B cell (primary cell): Measurements from ENCODE around the gene FNDC5. TPM values are rescaled to one million over a fixed set of nuclear protein-coding genes. Genes with fewer than 3 reads are reported as not detected.

Experiments used
- ATAC-seq: fragments of 200-7000 bp; cut with Tn5 transposase; one replicate; pipeline ENCODE4 v1.10.0; 2021; ENCODE audit warnings: low read depth, mild to moderate bottlenecking, moderate number of reproducible peaks, moderate library complexity
- CTCF ChIA-PET: fragments of 350-600 bp; sonication (Branson Sonifier 250); formaldehyde crosslinking; loops from one replicate; lab custom pipeline; 2021; ENCODE audit warnings: antibody characterized with exemption, inconsistent platforms; lab: Charles Lee
- POLR2A ChIA-PET: fragments of 350-600 bp; sonication (Branson Sonifier 250); formaldehyde crosslinking; loops from one replicate; lab custom pipeline; 2021; ENCODE audit warnings: antibody characterized with exemption; lab: Charles Lee
- DNase-seq: peaks from one replicate; pipeline ENCODE4 v3.0.0; 2013
- H2AFZ ChIP-seq: 2 replicates; pipeline ENCODE4 v1.6.1; 2012; ENCODE audit warnings: mild to moderate bottlenecking, low read depth, low read length; ENCODE audit not compliant: insufficient read depth, poor library complexity, severe bottlenecking
- H3K27ac ChIP-seq, 2 donors: 1 replicate in 1 of 2; 2 replicates in 1 of 2; pipeline ENCODE4 v1.5.1; 2012 to 2013; ENCODE audit warnings: low read length in 2 of 2, mild to moderate bottlenecking in 2 of 2, moderate library complexity in 1 of 2
- H3K27me3 ChIP-seq, 4 experiments: fragments of 200-600 bp in 1 of 4; sonication (generic) in 1 of 4; replicated peaks in 1 of 4; 1 replicate in 2 of 4; 2 replicates in 2 of 4; pipeline versions ENCODE4 v1.6.1 to v1.7.0; 2013 to 2016; ENCODE audit warnings: low read length in 3 of 4, mild to moderate bottlenecking in 2 of 4, mixed read lengths in 1 of 4, moderate library complexity in 1 of 4; ENCODE audit not compliant: insufficient read depth in 4 of 4, control insufficient read depth in 3 of 4; ENCODE audit errors: control extremely low read depth in 1 of 4
- H3K36me3 ChIP-seq, 2 experiments: replicated peaks in 1 of 2; 1 replicate in 1 of 2; 2 replicates in 1 of 2; pipeline versions ENCODE4 v1.6.1 to v1.7.1; 2013; ENCODE audit warnings: low read length in 1 of 2; ENCODE audit not compliant: insufficient read depth in 2 of 2, control insufficient read depth in 1 of 2; ENCODE audit errors: control extremely low read depth in 1 of 2, extremely low read depth in 1 of 2
- H3K4me1 ChIP-seq, 2 donors: fragments of 200-600 bp in 1 of 2; sonication (generic) in 1 of 2; 1 replicate in 1 of 2; 2 replicates in 1 of 2; pipeline versions ENCODE4 v1.5.1 to v1.6.1; 2013 to 2017; ENCODE audit warnings: low read length in 2 of 2; ENCODE audit not compliant: control insufficient read depth in 2 of 2, insufficient read depth in 2 of 2
- H3K4me2 ChIP-seq: replicated peaks from 2 replicates; pipeline ENCODE3; 2012; ENCODE audit warnings: mild to moderate bottlenecking, low read depth, low read length; ENCODE audit not compliant: poor library complexity, severe bottlenecking
- H3K4me3 ChIP-seq, 5 experiments: fragments of 200-600 bp in 1 of 5; sonication (generic) in 1 of 5; 1 replicate in 3 of 5; 2 replicates in 2 of 5; pipeline versions ENCODE4 v1.5.1 to v1.7.0; 2011 to 2016; ENCODE audit warnings: low read length in 4 of 5, mild to moderate bottlenecking in 4 of 5, low read depth in 2 of 5, control low read depth in 1 of 5, moderate library complexity in 1 of 5; ENCODE audit not compliant: insufficient read depth in 1 of 5; ENCODE audit errors: control extremely low read depth in 1 of 5, extremely low read depth in 1 of 5
- H3K79me2 ChIP-seq: fragments of 200-600 bp; sonication (generic); one replicate; pipeline ENCODE4 v1.6.0; 2016; ENCODE audit warnings: low read length; ENCODE audit not compliant: control insufficient read depth, insufficient read depth
- H3K9ac ChIP-seq: fragments of 200-600 bp; sonication (generic); 2 replicates; pipeline ENCODE4 v1.6.1; 2017; ENCODE audit warnings: mild to moderate bottlenecking, low read length, moderate library complexity
- H3K9me3 ChIP-seq, 3 donors: one replicate each; pipeline versions ENCODE4 v1.6.1 to v1.7.1; 2013; ENCODE audit warnings: low read length in 2 of 3; ENCODE audit not compliant: control insufficient read depth in 2 of 3, insufficient read depth in 1 of 3; ENCODE audit errors: control extremely low read depth in 1 of 3
- H4K20me1 ChIP-seq: 2 replicates; pipeline ENCODE4 v1.6.0; 2012; ENCODE audit warnings: mild to moderate bottlenecking, low read length; ENCODE audit not compliant: insufficient read depth, control insufficient read depth, poor library complexity, severe bottlenecking
- H3K27ac Mint-ChIP-seq: one replicate; pipeline ENCODE4 v1.8.0; 2021; ENCODE audit warnings: mixed read lengths
- H3K27me3 Mint-ChIP-seq: one replicate; pipeline ENCODE4 v1.8.0; 2021; ENCODE audit warnings: mixed read lengths
- H3K4me1 Mint-ChIP-seq: one replicate; pipeline ENCODE4 v1.8.0; 2021; ENCODE audit warnings: mixed read lengths
- H3K4me3 Mint-ChIP-seq: one replicate; pipeline ENCODE4 v1.8.0; 2021; ENCODE audit warnings: mixed read lengths
- H3K9me3 Mint-ChIP-seq: one replicate; pipeline ENCODE4 v1.8.0; 2022; ENCODE audit warnings: mixed read lengths; ENCODE audit not compliant: insufficient read depth
- CTCF ChIP-seq: fragments of 200-600 bp; IDR thresholded peaks from one replicate; pipeline ENCODE4 v1.8.0; 2022; ENCODE audit warnings: antibody characterized with exemption, mild to moderate bottlenecking
- EZH2 ChIP-seq: IDR thresholded peaks from 2 replicates; pipeline ENCODE4 v1.6.1; 2012; ENCODE audit warnings: borderline replicate concordance, low read depth, mild to moderate bottlenecking, moderate library complexity, low read length; ENCODE audit not compliant: insufficient read depth, poor library complexity, severe bottlenecking
- WGBS: methylation state at CpG from one replicate; pipeline ENCODE4 v1.1.5; 2013; ENCODE audit warnings: missing lambda C conversion rate; ENCODE audit not compliant: insufficient coverage; 5-methylcytosine and 5-hydroxymethylcytosine counted together
- intact Hi-C: fragments of 100-400 bp; cut with micrococcal nuclease; formaldehyde crosslinking; loops from one replicate; pipeline ENCODE4 v1.10.0; 2022
- polyA plus RNA-seq: library from polyadenylated mRNA; depleted of rRNA; stranded (reverse); fragments of >200 nt; gene quantifications from 2 replicates; pipeline ENCODE4 v1.2.3, GENCODE V29; 2012
- total RNA-seq, 2 donors: library from RNA; stranded (reverse); fragments of 120-200 nt in 1 of 2; gene quantifications; 1 replicate in 1 of 2; 2 replicates in 1 of 2; pipeline versions ENCODE4 v1.2.3 to v1.2.4, GENCODE V29; 2013 to 2022

Gene FNDC5
- total and polyA plus RNA-seq, 2 donors (not counting 1 experiment from before 2014, with no cell fraction given) = 0.76 to 2.1 TPM

GRCh38 chr1:32816676-32817158, 54.0 kb downstream of the FNDC5 start:
- peak overlapping the region; percentile 47 to 97 (median 95) for H3K4me3 ChIP-seq
- H3K9me3 ChIP-seq = no peaks in the 10 kb centered on the region
- H3K36me3 ChIP-seq = peaks cover 0 to 2% of the 10 kb centered on the region in 2 experiments
- 0% methylated on average over 14 of the region's 15 CpGs for WGBS
- peaks cover 85% of the 10 kb centered on the region for H3K79me2 ChIP-seq
- Mint-ChIP-seq H3K27ac (peak overlapping the region; percentile 99), H3K9me3 (no peaks in the 10 kb centered on the region), H3K4me1 (peaks cover 56% of the 10 kb centered on the region), H3K4me3 (peak overlapping the region; percentile 98), H3K27me3 (no peaks in the 10 kb centered on the region)
- intact Hi-C loops = loop anchor here (1.0 to 10.0 kb wide), 10 partner anchors 64 to 1172 kb away; partner anchors contain the start of genes AZIN2, BSDC1, KPNA6 and PEF1
- peaks cover 20% of the 10 kb centered on the region for H4K20me1 ChIP-seq
- no peak for DNase-seq
- ChIA-PET CTCF (interaction anchor here (0.7 kb wide), 1 partner anchor 56 kb away, joined by 3 read pairs; no protein-coding TSS in a partner anchor), POLR2A (interaction anchor here (0.5 to 1.6 kb wide), 5 partner anchors 134 to 879 kb away, joined by 3 to 4 read pairs (median 3); partner anchors contain the start of genes HDAC1 and RBBP4)
- ATAC-seq = no peak
- H3K27ac ChIP-seq = peak overlapping the region; percentile 73 to 88
- H3K27me3 ChIP-seq = no peaks in the 10 kb centered on the region
- peaks cover 36 to 52% of the 10 kb centered on the region in 2 donors for H3K4me1 ChIP-seq
- H3K9ac ChIP-seq = peak overlapping the region; percentile 87
- TF ChIP-seq CTCF (no peak), EZH2 (no peak)
- H2AFZ ChIP-seq = peak overlapping the region; percentile 89
- H3K4me2 ChIP-seq = peak overlapping the region; percentile 81
